Karpas-422 (cell line): ENCODE results near the gene STC2. TPM values are rescaled to one million over a fixed set of nuclear protein-coding genes. Genes with fewer than 3 reads are reported as not detected.

Source experiments
- DNase-seq: peaks from one replicate; pipeline ENCODE4 v3.0.0-alpha.2; 2015
- H2AFZ ChIP-seq: fragments of 200-600 bp; sonication (generic); 2 replicates; pipeline ENCODE4 v1.6.1; 2014; ENCODE audit warnings: antibody characterized with exemption, low read length, mixed read lengths
- H3K27ac ChIP-seq: fragments of 200-600 bp; sonication (generic); 2 replicates; pipeline ENCODE4 v1.5.1; 2014; ENCODE audit warnings: mild to moderate bottlenecking, low read length, moderate library complexity
- H3K27me3 ChIP-seq: fragments of 200-600 bp; sonication (generic); 2 replicates; pipeline ENCODE4 v1.6.1; 2014; ENCODE audit warnings: low read length, mixed read lengths
- H3K36me3 ChIP-seq: fragments of 200-600 bp; sonication (generic); 2 replicates; pipeline ENCODE4 v1.6.1; 2014; ENCODE audit warnings: low read length, mixed read lengths; ENCODE audit not compliant: insufficient read depth
- H3K4me1 ChIP-seq: fragments of 200-600 bp; sonication (generic); 2 replicates; pipeline ENCODE4 v1.6.1; 2014; ENCODE audit warnings: mild to moderate bottlenecking, low read length, mixed read lengths
- H3K4me2 ChIP-seq: fragments of 200-600 bp; sonication (generic); 2 replicates; pipeline ENCODE4 v1.6.1; 2014; ENCODE audit warnings: low read length, low read depth, mild to moderate bottlenecking; ENCODE audit not compliant: poor library complexity, severe bottlenecking
- H3K4me3 ChIP-seq: fragments of 200-600 bp; sonication (generic); 2 replicates; pipeline ENCODE4 v1.5.1; 2014; ENCODE audit warnings: mild to moderate bottlenecking, antibody characterized with exemption, low read length, mixed read lengths
- H3K79me2 ChIP-seq: fragments of 200-600 bp; sonication (generic); 2 replicates; pipeline ENCODE4 v1.6.1; 2014; ENCODE audit warnings: mild to moderate bottlenecking, low read length, mixed read lengths
- H3K9ac ChIP-seq: fragments of 200-600 bp; sonication (generic); 2 replicates; pipeline ENCODE4 v1.6.0; 2014; ENCODE audit warnings: low read length
- H3K9me2 ChIP-seq: fragments of 200-600 bp; sonication (generic), shearing (Covaris generic); replicated peaks from 2 replicates; pipeline ENCODE4 v1.6.0; 2014; ENCODE audit warnings: mild to moderate bottlenecking, low read length, moderate library complexity; ENCODE audit not compliant: insufficient read depth
- H3K9me3 ChIP-seq: fragments of 300-700, 200-600 bp; sonication (generic); 2 replicates; pipeline ENCODE4 v1.6.1; 2014; ENCODE audit warnings: low read length, mixed read lengths
- H4K20me1 ChIP-seq: fragments of 200-600 bp; sonication (generic); 2 replicates; pipeline ENCODE4 v1.6.1; 2014; ENCODE audit warnings: mild to moderate bottlenecking, antibody characterized with exemption, low read length, low read depth; ENCODE audit not compliant: insufficient read depth
- total RNA-seq: library from RNA; depleted of rRNA; stranded (reverse); fragments of >200 nt; shearing (Covaris generic); gene quantifications from 2 replicates; pipeline ENCODE4 v1.2.3, GENCODE V29; 2014; ENCODE audit warnings: low replicate concordance

Gene STC2
- total RNA-seq, 1 experiment from 2014 or later: not detected

DNA sequence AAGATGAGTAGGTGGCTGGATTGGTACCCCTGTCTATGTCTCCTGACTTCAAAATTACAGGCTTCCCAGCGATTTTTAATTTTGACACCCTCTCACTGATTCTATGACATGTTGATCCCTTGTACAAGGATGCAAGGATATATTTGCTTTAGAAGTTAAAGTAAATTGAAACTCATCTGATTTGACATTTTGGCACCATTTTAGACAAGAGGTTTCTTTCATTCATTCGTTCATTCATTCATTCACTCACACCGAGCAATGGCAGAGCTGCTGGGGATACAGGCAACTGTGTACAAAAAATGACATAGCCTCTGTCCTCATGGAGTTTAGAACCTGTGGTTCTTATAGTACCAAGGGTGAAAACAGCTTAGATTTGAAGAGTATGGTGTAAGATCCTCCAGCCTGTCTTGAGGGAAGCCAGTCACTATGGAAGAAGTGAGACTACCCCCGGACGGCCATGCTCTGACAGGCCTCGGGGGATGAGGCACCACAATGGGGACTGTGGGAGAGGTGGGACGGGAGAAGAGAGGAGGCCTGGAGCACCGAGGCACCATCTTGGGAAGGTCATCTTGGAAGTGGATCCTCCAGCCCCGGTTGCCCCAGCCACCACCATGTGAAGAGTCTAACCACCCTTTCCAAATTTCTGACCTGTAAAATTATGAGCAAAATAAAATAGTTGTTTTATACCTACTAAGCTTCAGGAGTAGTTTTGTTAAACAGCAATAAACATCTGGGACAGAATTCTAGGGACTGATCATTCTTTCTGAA, 16.2 kb downstream of the STC2 start:
- Histone ChIP-seq H3K4me2 (no peak overlapping the region), H3K9me3 (no peaks in the 10 kb centered on the region), H3K27me3 (no peaks in the 10 kb centered on the region), H2AFZ (no peak overlapping the region), H3K9me2 (no peaks in the 10 kb centered on the region), H4K20me1 (no peaks in the 10 kb centered on the region), H3K36me3 (no peaks in the 10 kb centered on the region), H3K4me1 (no peaks in the 10 kb centered on the region), H3K9ac (no peak overlapping the region), H3K79me2 (no peaks in the 10 kb centered on the region), H3K27ac (no peak overlapping the region), H3K4me3 (no peak overlapping the region)
- DNase-seq: no peak

DNA sequence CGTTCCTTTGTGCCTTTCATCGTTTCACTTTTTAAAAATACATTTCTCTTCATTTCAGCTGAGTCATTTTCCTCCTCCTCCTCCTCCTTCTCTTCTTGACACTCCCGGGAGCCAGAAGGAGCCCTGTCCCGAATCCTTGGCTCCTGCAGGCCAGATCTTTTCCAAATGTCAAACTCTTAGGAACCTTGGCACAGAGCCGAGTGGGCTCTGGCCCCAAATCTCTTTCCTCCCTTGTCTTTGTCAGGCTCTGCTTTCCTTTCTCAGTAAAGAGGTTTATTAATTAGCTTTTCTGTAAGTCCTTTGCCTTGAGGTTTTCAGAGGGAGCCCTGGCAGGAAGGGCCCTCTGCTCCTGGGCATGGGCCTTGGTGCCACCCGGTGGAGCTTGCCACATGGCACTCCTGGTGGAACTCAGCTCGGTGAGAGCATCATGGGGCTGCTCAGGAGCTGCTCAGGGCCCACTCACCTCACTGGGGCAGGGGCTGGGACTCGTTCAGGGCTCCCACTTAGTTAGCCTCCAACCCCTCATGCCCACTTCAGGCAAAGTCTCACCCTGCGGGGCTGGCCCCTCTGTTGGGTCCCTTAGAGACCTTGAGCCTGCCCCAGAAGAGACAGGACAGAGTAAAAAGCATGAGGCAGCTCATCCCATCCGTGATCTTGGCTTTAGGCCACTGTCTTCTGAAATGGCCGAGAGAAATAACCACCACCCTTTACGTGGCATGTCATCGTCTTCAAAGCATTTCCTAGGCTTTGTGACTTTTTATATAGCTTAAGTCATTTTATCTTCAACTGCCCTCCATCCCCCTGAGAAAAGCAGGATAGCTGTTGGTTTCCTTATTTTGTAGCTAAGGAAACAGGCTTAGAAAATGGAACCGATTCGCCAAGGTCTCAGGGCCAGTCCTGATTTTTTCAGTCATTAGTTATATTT, 17.1 kb downstream of the STC2 start:
- Histone ChIP-seq H3K27ac (no peak overlapping the region), H3K9ac (no peak overlapping the region), H3K9me2 (no peaks in the 10 kb centered on the region), H3K36me3 (no peaks in the 10 kb centered on the region), H3K4me1 (no peaks in the 10 kb centered on the region), H2AFZ (no peak overlapping the region), H3K4me3 (no peak overlapping the region), H3K4me2 (no peak overlapping the region), H3K9me3 (no peaks in the 10 kb centered on the region), H3K79me2 (no peaks in the 10 kb centered on the region), H4K20me1 (no peaks in the 10 kb centered on the region), H3K27me3 (no peaks in the 10 kb centered on the region)
- DNase-seq: no peak

DNA sequence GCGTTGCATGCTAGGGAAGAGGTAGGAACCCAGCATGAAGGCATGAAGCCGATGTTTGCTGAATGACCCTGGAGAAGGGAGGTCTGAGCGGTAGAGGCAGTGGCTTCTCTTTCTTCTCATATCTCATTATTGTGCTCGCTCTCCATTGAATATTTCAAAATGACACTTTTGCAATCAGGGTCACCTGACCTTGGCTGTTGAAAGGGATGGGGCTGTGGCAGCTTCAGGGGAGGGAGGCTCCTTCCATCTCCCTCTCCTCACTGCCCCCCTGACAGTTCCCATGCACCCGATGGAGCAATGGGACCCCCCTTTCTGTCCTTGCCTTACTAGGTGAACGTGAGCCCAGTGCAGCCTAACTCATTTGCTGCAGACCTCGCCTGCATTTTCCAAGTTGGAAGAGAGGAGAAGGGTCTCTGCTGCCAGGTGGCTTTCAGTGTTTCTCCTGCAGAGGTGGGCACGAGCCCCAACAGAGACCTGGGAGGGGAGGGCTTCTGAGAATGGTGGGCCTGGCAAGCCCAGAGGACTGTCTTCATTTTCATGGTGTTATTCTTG, 17.9 kb downstream of the STC2 start:
- Histone ChIP-seq H4K20me1 (no peaks in the 10 kb centered on the region), H3K4me3 (no peak overlapping the region), H3K79me2 (no peaks in the 10 kb centered on the region), H2AFZ (no peak overlapping the region), H3K4me1 (no peaks in the 10 kb centered on the region), H3K27me3 (no peaks in the 10 kb centered on the region), H3K9me3 (no peaks in the 10 kb centered on the region), H3K9ac (no peak overlapping the region), H3K9me2 (no peaks in the 10 kb centered on the region), H3K4me2 (no peak overlapping the region), H3K36me3 (no peaks in the 10 kb centered on the region), H3K27ac (no peak overlapping the region)
- DNase-seq: no peak

DNA sequence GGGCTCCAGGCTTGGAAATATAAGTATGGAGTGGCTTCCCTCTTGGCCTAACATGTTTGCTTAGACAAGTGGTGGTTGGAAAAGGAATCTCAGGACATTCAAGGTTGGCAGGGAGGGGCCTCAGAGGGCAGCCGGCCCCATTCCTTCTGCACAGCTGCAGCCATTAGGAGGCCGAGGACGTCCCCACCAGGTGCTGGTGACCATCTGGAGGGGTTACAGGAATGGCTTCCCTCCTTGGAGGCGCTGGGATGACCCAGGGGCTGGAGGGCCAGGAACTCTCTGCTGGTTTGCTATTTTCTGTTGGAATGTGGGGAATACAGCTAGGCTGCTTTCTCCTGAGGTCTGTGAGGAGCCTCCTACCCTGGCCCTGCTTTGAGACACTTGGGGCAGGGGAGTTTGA, 18.5 kb downstream of the STC2 start:
- Histone ChIP-seq H3K9me2 (no peaks in the 10 kb centered on the region), H3K9ac (no peak overlapping the region), H3K27ac (no peak overlapping the region), H3K4me2 (no peak overlapping the region), H3K4me3 (no peak overlapping the region), H3K9me3 (no peaks in the 10 kb centered on the region), H3K4me1 (no peaks in the 10 kb centered on the region), H3K27me3 (no peaks in the 10 kb centered on the region), H3K36me3 (no peaks in the 10 kb centered on the region), H4K20me1 (no peaks in the 10 kb centered on the region), H2AFZ (no peak overlapping the region), H3K79me2 (no peaks in the 10 kb centered on the region)
- DNase-seq: no peak

DNA sequence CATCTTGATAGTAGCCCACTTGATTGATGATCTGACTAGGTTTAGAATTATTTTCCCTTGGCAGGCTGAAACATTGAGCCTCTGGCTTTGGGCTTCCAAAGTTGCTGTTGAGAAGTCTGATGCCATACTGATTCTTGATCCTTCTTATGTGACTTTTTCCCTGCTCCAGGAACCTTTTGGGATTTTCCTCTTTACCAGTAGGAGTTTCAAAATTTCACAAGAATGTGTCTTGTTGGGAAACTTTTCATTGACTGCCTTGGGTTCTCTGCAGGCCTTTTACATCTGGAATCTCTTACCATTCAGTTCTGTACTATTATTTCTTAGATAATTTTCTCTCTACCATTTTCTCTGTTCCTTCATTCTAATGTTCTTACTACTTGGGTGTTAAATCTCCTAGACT, 20.0 kb downstream of the STC2 start:
- Histone ChIP-seq H3K4me2 (no peak overlapping the region), H2AFZ (no peak overlapping the region), H3K36me3 (no peaks in the 10 kb centered on the region), H3K27ac (no peak overlapping the region), H3K9me2 (no peaks in the 10 kb centered on the region), H3K4me3 (no peak overlapping the region), H3K79me2 (no peaks in the 10 kb centered on the region), H3K9ac (no peak overlapping the region), H3K4me1 (no peaks in the 10 kb centered on the region), H4K20me1 (no peaks in the 10 kb centered on the region), H3K27me3 (no peaks in the 10 kb centered on the region), H3K9me3 (no peaks in the 10 kb centered on the region)
- no peak for DNase-seq

DNA sequence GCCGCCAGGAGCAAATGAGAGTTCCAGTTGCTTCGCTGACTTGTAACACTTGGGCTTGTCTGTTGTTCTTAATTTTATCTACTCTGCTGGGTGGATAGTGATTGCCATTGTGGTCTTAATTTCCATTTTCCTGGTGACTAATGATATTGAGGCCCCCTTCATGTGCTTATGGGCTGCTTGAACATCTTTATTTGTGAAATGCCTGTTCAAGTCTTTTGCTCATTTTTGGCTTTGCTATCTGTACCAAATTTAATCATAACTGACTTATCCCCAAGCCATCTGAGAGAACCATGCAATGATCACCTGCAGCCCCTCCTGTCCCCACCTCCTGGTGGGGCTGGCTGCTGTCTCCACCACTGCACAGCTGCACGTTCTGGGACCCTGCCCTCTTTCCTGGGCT, 20.5 kb downstream of the STC2 start:
- Histone ChIP-seq H3K27ac (no peak overlapping the region), H2AFZ (no peak overlapping the region)

DNA sequence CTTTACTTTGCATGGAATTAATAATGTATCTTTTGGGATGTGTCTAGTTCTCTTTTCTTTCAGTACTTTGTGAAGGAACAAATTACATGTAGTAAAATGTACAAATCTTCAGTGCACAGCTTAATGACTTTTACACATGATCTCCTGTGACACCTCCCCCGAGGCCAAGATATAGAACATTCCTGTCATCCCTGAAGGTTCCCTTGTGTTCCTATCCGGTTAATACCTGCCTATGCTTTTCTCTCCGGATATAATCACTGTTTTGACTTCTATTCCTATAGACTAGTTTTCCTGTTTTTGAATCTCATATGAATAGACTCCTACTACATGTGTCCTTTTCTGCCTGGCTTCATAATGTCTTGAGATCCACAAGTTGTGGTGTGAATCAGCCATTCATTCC, 21.5 kb downstream of the STC2 start:
- DNase-seq: no peak
- H2AFZ ChIP-seq: no peak overlapping the region
- no peaks in the 10 kb centered on the region for H3K4me1 ChIP-seq
- H3K36me3 ChIP-seq: no peaks in the 10 kb centered on the region
- no peak overlapping the region for H3K9ac ChIP-seq
- no peaks in the 10 kb centered on the region for H3K27me3 ChIP-seq
- H3K4me3 ChIP-seq: no peak overlapping the region
- no peaks in the 10 kb centered on the region for H3K9me2 ChIP-seq
- H3K79me2 ChIP-seq: no peaks in the 10 kb centered on the region
- H3K9me3 ChIP-seq: no peaks in the 10 kb centered on the region
- H3K27ac ChIP-seq: no peak overlapping the region
- H4K20me1 ChIP-seq: no peaks in the 10 kb centered on the region
- no peak overlapping the region for H3K4me2 ChIP-seq

More for the DNA sequence above, 20.5 kb downstream of the STC2 start:
- no peak overlapping the region for H3K4me2 ChIP-seq
- H3K9ac ChIP-seq: no peak overlapping the region
- no peaks in the 10 kb centered on the region for H3K27me3 ChIP-seq
- no peaks in the 10 kb centered on the region for H3K4me1 ChIP-seq
- no peaks in the 10 kb centered on the region for H3K36me3 ChIP-seq
- DNase-seq: no peak
- H3K9me2 ChIP-seq: no peaks in the 10 kb centered on the region
- H3K79me2 ChIP-seq: no peaks in the 10 kb centered on the region
- no peaks in the 10 kb centered on the region for H4K20me1 ChIP-seq
- no peak overlapping the region for H3K4me3 ChIP-seq
- no peaks in the 10 kb centered on the region for H3K9me3 ChIP-seq

DNA sequence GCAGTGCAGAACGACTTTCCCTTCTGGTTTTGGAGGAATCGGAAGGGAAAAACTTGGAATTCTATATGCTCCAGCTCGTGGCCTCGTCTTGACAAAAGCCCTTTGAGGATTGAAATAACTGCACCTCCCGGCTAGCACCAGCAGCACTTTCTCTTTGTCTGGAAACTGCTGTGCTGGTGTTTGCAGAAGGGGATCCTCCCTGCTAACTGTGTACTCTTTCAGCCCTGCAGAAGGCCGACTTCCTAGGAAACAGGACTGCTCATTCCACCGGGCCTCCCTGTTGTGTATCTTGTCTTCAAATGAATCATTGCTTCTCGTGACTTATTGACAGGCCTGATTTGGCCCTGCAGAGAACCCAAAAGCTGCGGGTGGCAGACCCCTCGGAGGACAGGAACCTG, 23.6 kb downstream of the STC2 start:
- no peak overlapping the region for H3K4me2 ChIP-seq
- H2AFZ ChIP-seq: no peak overlapping the region
- no peaks in the 10 kb centered on the region for H3K79me2 ChIP-seq
- no peaks in the 10 kb centered on the region for H3K9me2 ChIP-seq
- H3K4me1 ChIP-seq: no peaks in the 10 kb centered on the region
- no peak overlapping the region for H3K27ac ChIP-seq
- H3K9ac ChIP-seq: no peak overlapping the region
- no peak overlapping the region for H3K4me3 ChIP-seq
- no peaks in the 10 kb centered on the region for H3K36me3 ChIP-seq
- H3K27me3 ChIP-seq: no peaks in the 10 kb centered on the region
- no peaks in the 10 kb centered on the region for H4K20me1 ChIP-seq
- DNase-seq: no peak
- H3K9me3 ChIP-seq: no peaks in the 10 kb centered on the region
